Hepatocyte (in vitro differentiated cells): ENCODE results near the gene C6. TPM values are rescaled to one million over a fixed set of nuclear protein-coding genes. Genes with fewer than 3 reads are reported as not detected.

ENCODE experiments used
- DNase-seq: peaks from one replicate; pipeline ENCODE4 v3.0.0-alpha.2; 2016; ENCODE audit warnings: low spot score
- H2AFZ ChIP-seq: fragments of 200-600 bp; sonication (generic); 2 replicates; pipeline ENCODE4 v1.6.0; 2016; ENCODE audit warnings: antibody characterized with exemption, mild to moderate bottlenecking
- H3K27ac ChIP-seq: fragments of 200-600 bp; sonication (generic); 2 replicates; pipeline ENCODE4 v1.5.1; 2016; ENCODE audit warnings: mild to moderate bottlenecking
- H3K27me3 ChIP-seq: fragments of 200-600 bp; sonication (generic); 2 replicates; pipeline ENCODE4 v1.6.1; 2016
- H3K36me3 ChIP-seq: fragments of 200-600 bp; sonication (generic); replicated peaks from 2 replicates; pipeline ENCODE4 v1.5.1; 2016; ENCODE audit warnings: low read depth; ENCODE audit not compliant: insufficient read depth
- H3K4me1 ChIP-seq: fragments of 200-600 bp; sonication (generic); 2 replicates; pipeline ENCODE4 v1.5.1; 2016; ENCODE audit warnings: mild to moderate bottlenecking, moderate library complexity; ENCODE audit not compliant: insufficient read depth
- H3K4me2 ChIP-seq: fragments of 200-600 bp; sonication (generic); 2 replicates; pipeline ENCODE4 v1.6.0; 2016
- H3K4me3 ChIP-seq: fragments of 200-600 bp; sonication (generic); 2 replicates; pipeline ENCODE4 v1.5.1; 2016; ENCODE audit warnings: mild to moderate bottlenecking
- H3K79me2 ChIP-seq: fragments of 200-600 bp; sonication (generic); 2 replicates; pipeline ENCODE4 v1.6.0; 2017; ENCODE audit warnings: mild to moderate bottlenecking
- H3K9me2 ChIP-seq: fragments of 200-600 bp; sonication (generic); replicated peaks from 2 replicates; pipeline ENCODE4 v1.6.0; 2017; ENCODE audit warnings: mild to moderate bottlenecking; ENCODE audit not compliant: insufficient read depth
- H3K9me3 ChIP-seq: fragments of 200-600 bp; sonication (generic); 2 replicates; pipeline ENCODE4 v1.5.1; 2016; ENCODE audit warnings: low read depth, mild to moderate bottlenecking
- H4K20me1 ChIP-seq: fragments of 200-600 bp; sonication (generic); 2 replicates; pipeline ENCODE4 v1.6.0; 2016; ENCODE audit warnings: mild to moderate bottlenecking; ENCODE audit not compliant: insufficient read depth, poor library complexity, severe bottlenecking
- EZH2 ChIP-seq: fragments of 200-600 bp; sonication (generic); IDR thresholded peaks from 2 replicates; pipeline ENCODE4 v1.6.1; 2016; ENCODE audit warnings: antibody characterized with exemption, mild to moderate bottlenecking, borderline replicate concordance
- EZH2phosphoT487 ChIP-seq: fragments of 200-600 bp; sonication (generic); IDR thresholded peaks from one replicate; pipeline ENCODE4 v1.6.1; 2018; ENCODE audit warnings: antibody characterized with exemption, mild to moderate bottlenecking, low read depth, moderate library complexity; ENCODE audit not compliant: unreplicated experiment, severe bottlenecking
- WGBS: methylation state at CpG from one replicate; pipeline ENCODE4 v1.1.6; 2016; ENCODE audit warnings: low lambda C conversion rate; ENCODE audit errors: missing lambda C conversion rate; 5-methylcytosine and 5-hydroxymethylcytosine counted together
- polyA plus RNA-seq: library from polyadenylated mRNA; unstranded; fragments of >200 nt; fragmentation: Nextera tagmentation; extraction: Ambion mirVana; gene quantifications from 2 replicates; pipeline ENCODE4 v1.2.1, GENCODE V29; 2016
- total RNA-seq: library from RNA; depleted of rRNA; stranded (reverse); fragments of >200 nt; gene quantifications from 2 replicates; pipeline ENCODE4 v1.2.3, GENCODE V29; 2014
- TF ChIP-seq, protein P1 (sequence below): fragments of 200-600 bp; sonication (generic); IDR thresholded peaks from 2 replicates; pipeline ENCODE4 v1.5.1; 2016; ENCODE audit warnings: antibody characterized with exemption, mild to moderate bottlenecking; ENCODE audit not compliant: poor library complexity

Gene C6
- total and polyA plus RNA-seq, 2 experiments from 2014 or later: 16.2 to 37.2 TPM

DNA sequence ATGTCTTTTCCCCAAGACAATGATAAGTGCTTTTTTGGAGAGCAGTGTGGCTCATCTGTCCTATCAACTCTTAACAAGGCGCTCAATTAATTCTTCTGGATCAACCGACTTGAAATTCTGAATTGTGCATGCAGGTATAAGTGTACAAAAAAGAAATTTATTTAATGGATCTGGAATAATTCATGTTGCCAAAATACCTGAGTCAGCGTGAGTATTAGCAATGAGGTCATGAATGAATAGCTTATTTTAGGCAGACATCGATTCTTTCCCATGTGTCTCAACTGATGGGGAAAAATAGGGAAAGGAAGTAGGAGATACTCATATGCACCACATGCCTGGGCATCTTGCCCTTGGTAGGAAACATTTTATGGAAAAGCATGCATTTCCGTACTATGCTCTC lies 68.0 kb downstream of the C6 start:
- DNase-seq: no peak
- Histone ChIP-seq H3K4me1 (no peaks in the 10 kb centered on the region), H3K9me2 (no peaks in the 10 kb centered on the region), H3K79me2 (no peaks in the 10 kb centered on the region), H3K9me3 (no peaks in the 10 kb centered on the region), H3K4me2 (no peak overlapping the region), H3K36me3 (no peaks in the 10 kb centered on the region), H3K27me3 (no peaks in the 10 kb centered on the region), H4K20me1 (no peaks in the 10 kb centered on the region), H2AFZ (no peak overlapping the region), H3K4me3 (no peak overlapping the region), H3K27ac (no peak overlapping the region)
- TF ChIP-seq EZH2: no peak
- TF ChIP-seq, protein P1, sequence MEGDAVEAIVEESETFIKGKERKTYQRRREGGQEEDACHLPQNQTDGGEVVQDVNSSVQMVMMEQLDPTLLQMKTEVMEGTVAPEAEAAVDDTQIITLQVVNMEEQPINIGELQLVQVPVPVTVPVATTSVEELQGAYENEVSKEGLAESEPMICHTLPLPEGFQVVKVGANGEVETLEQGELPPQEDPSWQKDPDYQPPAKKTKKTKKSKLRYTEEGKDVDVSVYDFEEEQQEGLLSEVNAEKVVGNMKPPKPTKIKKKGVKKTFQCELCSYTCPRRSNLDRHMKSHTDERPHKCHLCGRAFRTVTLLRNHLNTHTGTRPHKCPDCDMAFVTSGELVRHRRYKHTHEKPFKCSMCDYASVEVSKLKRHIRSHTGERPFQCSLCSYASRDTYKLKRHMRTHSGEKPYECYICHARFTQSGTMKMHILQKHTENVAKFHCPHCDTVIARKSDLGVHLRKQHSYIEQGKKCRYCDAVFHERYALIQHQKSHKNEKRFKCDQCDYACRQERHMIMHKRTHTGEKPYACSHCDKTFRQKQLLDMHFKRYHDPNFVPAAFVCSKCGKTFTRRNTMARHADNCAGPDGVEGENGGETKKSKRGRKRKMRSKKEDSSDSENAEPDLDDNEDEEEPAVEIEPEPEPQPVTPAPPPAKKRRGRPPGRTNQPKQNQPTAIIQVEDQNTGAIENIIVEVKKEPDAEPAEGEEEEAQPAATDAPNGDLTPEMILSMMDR: no peak
- no peak for TF ChIP-seq EZH2phosphoT487
- WGBS: 95% methylated on average over 5 of the region's 5 CpGs

DNA sequence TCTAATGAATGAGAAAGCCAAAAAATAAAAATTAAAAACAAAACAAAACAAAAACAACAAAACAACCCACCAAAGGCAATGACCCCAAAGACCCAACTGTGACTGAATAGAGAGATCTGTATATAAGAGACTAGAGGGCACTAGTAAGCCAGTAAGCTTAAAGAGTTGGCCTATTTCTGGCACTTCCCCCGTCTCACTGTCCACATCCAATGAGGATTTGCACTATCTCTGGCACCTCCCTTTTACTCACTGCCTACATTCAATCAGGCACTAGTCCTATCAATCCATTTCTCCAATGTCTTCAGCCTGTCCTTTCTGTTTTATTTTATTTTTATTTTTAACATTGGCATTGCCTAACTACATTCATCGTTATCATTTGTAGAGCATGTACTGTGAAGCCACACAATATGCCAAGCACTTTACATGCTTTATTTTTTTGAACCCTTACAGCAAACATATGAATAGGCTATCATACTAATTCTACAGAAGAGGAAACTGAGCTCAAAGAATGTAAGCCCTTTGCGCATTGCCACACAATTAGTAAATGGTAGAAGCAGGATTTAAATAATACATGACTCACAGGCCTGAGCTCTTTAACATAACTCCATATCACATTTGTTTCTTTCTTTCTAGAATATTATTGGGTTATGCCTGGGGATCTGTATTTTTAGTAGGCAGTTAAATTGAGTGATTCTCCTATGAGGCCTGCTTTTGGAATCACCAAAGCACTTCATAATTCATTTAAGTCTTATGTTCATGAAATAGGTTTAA lies 70.0 kb downstream of the C6 start:
- Histone ChIP-seq H3K36me3 (no peaks in the 10 kb centered on the region), H3K4me2 (no peak overlapping the region), H4K20me1 (no peaks in the 10 kb centered on the region), H3K9me3 (no peaks in the 10 kb centered on the region), H3K4me1 (no peaks in the 10 kb centered on the region), H2AFZ (no peak overlapping the region), H3K27me3 (no peaks in the 10 kb centered on the region), H3K79me2 (no peaks in the 10 kb centered on the region), H3K9me2 (no peaks in the 10 kb centered on the region), H3K27ac (no peak overlapping the region), H3K4me3 (no peak overlapping the region)
- TF ChIP-seq EZH2phosphoT487 (no peak), EZH2 (no peak)
- TF ChIP-seq, protein P1: no peak
- WGBS: 79% methylated on average over 3 of the region's 3 CpGs
- DNase-seq: no peak

DNA sequence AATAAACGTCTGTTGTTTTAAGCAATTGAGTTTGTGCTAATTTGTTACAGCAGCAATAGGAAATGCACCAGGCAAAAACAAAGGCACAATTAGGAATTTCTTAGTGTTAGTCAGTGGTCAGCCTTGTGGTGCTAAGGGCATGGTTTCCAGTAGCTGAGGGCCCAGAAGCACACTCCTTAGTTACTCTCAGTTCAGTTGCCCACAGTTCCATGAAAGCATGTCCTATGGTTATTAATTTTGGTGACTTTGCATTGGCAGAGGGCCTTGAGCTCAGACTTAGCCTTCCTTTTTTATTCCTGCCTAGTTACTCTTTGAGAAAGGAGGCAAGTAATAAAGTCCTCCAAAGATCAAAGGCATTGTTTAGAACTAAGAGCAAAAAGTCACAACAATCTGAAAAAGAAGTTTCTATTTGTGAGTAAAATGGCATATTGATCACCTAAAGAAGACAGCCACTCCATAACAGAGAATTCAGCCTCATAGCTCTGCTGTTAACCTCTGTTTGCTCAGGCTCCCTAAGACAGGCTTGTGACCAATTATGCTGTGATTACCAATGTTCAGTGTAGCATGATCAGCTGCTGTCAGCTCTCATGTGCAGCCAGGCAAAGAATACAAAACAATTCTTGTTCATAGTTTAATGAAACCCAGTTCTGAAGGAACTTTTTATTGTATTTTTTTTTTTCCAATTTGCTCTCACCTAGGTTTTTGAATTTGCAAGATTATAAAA lies 85.2 kb downstream of the C6 start:
- Histone ChIP-seq H3K4me3 (no peak overlapping the region), H3K27ac (no peak overlapping the region), H3K27me3 (no peaks in the 10 kb centered on the region), H3K9me2 (no peaks in the 10 kb centered on the region), H3K4me2 (no peak overlapping the region), H2AFZ (no peak overlapping the region), H3K4me1 (no peaks in the 10 kb centered on the region), H4K20me1 (no peaks in the 10 kb centered on the region), H3K36me3 (no peaks in the 10 kb centered on the region), H3K9me3 (no peaks in the 10 kb centered on the region), H3K79me2 (no peaks in the 10 kb centered on the region)
- 14% methylated on average over 1 of the region's 1 CpG for WGBS
- DNase-seq: no peak
- TF ChIP-seq, protein P1: no peak
- TF ChIP-seq EZH2phosphoT487: no peak
- TF ChIP-seq EZH2: no peak
